Keratinocyte (primary cell): ENCODE measurements around the gene NEIL1. TPM values are rescaled to one million over a fixed set of nuclear protein-coding genes. Genes with fewer than 3 reads are reported as not detected.

Experiments
- DNase-seq: peaks from one replicate; pipeline ENCODE4 v3.0.0-alpha.2; 2011; ENCODE audit warnings: low read depth, missing footprints, low spot score
- FAIRE-seq: peaks from 2 replicates; lab custom pipeline; 2011; peaks lifted over from hg19 to GRCh38; lab: Jason Lieb, UNC
- H2AFZ ChIP-seq: 2 replicates; pipeline ENCODE4 v1.6.0; 2012; ENCODE audit warnings: low read length, control low read depth, inconsistent platforms; ENCODE audit not compliant: control insufficient read depth
- H3K27ac ChIP-seq: 2 replicates; pipeline ENCODE4 v1.5.1; 2011; ENCODE audit warnings: low read length; ENCODE audit not compliant: control insufficient read depth, insufficient read depth
- H3K27me3 ChIP-seq: 3 replicates; pipeline ENCODE4 v1.6.0; 2011; ENCODE audit warnings: low read length; ENCODE audit not compliant: control insufficient read depth, insufficient read depth; ENCODE audit errors: extremely low read depth
- H3K36me3 ChIP-seq, 2 experiments: 2 replicates in 1 of 2; 3 replicates in 1 of 2; pipeline ENCODE4 v1.5.1; 2011; ENCODE audit warnings: low read length in 2 of 2, mild to moderate bottlenecking in 1 of 2; ENCODE audit not compliant: control insufficient read depth in 2 of 2, insufficient read depth in 2 of 2; ENCODE audit errors: extremely low read depth in 1 of 2
- H3K4me1 ChIP-seq: 3 replicates; pipeline ENCODE4 v1.5.1; 2011; ENCODE audit warnings: low read length; ENCODE audit not compliant: control insufficient read depth, insufficient read depth; ENCODE audit errors: extremely low read depth
- H3K4me2 ChIP-seq: 3 replicates; pipeline ENCODE4 v1.6.0; 2011; ENCODE audit warnings: low read depth, low read length; ENCODE audit not compliant: control insufficient read depth, insufficient read depth; ENCODE audit errors: extremely low read depth
- H3K4me3 ChIP-seq, 3 experiments: fragments of 200-600 bp in 1 of 3; sonication (generic) in 1 of 3; 2 replicates in 2 of 3; 3 replicates in 1 of 3; pipeline ENCODE4 v1.5.1; 2011 to 2016; ENCODE audit warnings: low read length in 3 of 3, mild to moderate bottlenecking in 3 of 3, control low read depth in 2 of 3, inconsistent platforms in 1 of 3, low read depth in 1 of 3, mixed read lengths in 1 of 3, mixed run types in 1 of 3, moderate library complexity in 1 of 3; ENCODE audit not compliant: control insufficient read depth in 2 of 3, insufficient read depth in 2 of 3; ENCODE audit errors: extremely low read depth in 1 of 3
- H3K79me2 ChIP-seq: 2 replicates; pipeline ENCODE4 v1.6.0; 2012; ENCODE audit warnings: low read length; ENCODE audit not compliant: control insufficient read depth, insufficient read depth
- H3K9ac ChIP-seq: 3 replicates; pipeline ENCODE4 v1.6.0; 2011; ENCODE audit warnings: low read length; ENCODE audit not compliant: control insufficient read depth, insufficient read depth; ENCODE audit errors: extremely low read depth
- H3K9me1 ChIP-seq: 3 replicates; pipeline ENCODE4 v1.6.0; 2011; ENCODE audit warnings: low read length; ENCODE audit not compliant: control insufficient read depth, insufficient read depth; ENCODE audit errors: extremely low read depth
- H3K9me3 ChIP-seq: 2 replicates; pipeline ENCODE4 v1.5.1; 2012; ENCODE audit warnings: low read depth, low read length; ENCODE audit not compliant: control insufficient read depth
- H4K20me1 ChIP-seq: 3 replicates; pipeline ENCODE4 v1.6.0; 2011; ENCODE audit warnings: low read length; ENCODE audit not compliant: control insufficient read depth, insufficient read depth; ENCODE audit errors: extremely low read depth
- CTCF ChIP-seq, 3 experiments: IDR thresholded peaks in 1 of 3; conservative IDR thresholded peaks in 1 of 3; optimal IDR thresholded peaks in 1 of 3; 2 replicates in 2 of 3; 3 replicates in 1 of 3; pipeline versions ENCODE3 to v1.5.1; 2011; ENCODE audit warnings: low read length in 3 of 3, mild to moderate bottlenecking in 3 of 3, moderate library complexity in 2 of 3, control low read depth in 1 of 3, inconsistent platforms in 1 of 3; ENCODE audit not compliant: insufficient read depth in 2 of 3; ENCODE audit errors: extremely low read depth in 1 of 3
- EZH2 ChIP-seq: IDR thresholded peaks from one replicate; pipeline ENCODE4 v1.6.1; 2012; ENCODE audit warnings: inconsistent platforms, mild to moderate bottlenecking, low read length, moderate library complexity
- dilution Hi-C: fragments of 300-500 bp; cut with MboI; formaldehyde crosslinking; loops from one replicate; pipeline ENCODE4 v1.7.0; 2020; ENCODE audit warnings: low sequenced_read_pairs; ENCODE audit not compliant: extremely low pct_ligation_motif_present
- polyA plus RNA-seq, 5 experiments: library from polyadenylated mRNA; depleted of rRNA in 3 of 5; stranded (reverse) in 3 of 5; stranded (forward) in 1 of 5; unstranded in 1 of 5; fragments of >200 nt; gene quantifications; 1 replicate in 1 of 5; 2 replicates in 3 of 5; 3 replicates in 1 of 5; pipeline versions ENCODE4 v1.2.1 to v1.2.3, GENCODE V29; 2011 to 2012; ENCODE audit warnings: missing spikeins in 2 of 5, low read depth in 1 of 5, low replicate concordance in 1 of 5

Gene NEIL1
- polyA plus RNA-seq, 1 donor (not counting 4 experiments of a cell fraction or from before 2014, with no cell fraction given) = 5.5 TPM

- no peaks in the 10 kb centered on the region for H3K4me1 ChIP-seq
- no peaks in the 10 kb centered on the region for H3K79me2 ChIP-seq
- TF ChIP-seq EZH2 (no peak), CTCF (optimal IDR thresholded peaks at IDR 0.05 in 1 of 3, IDR thresholded peaks at IDR 0.05 in 1 of 3, conservative IDR thresholded peaks at IDR 0.05 in 1 of 3; ENCODE audit: extremely low read depth in 1 of 3, insufficient read depth in 2 of 3, low read length in 3 of 3) (no peak)
- dilution Hi-C loops = no loop called here
- H2AFZ ChIP-seq = no peak overlapping the region
- H3K36me3 ChIP-seq = peaks cover 10 to 29% of the 10 kb centered on the region in 2 experiments
- H3K4me2 ChIP-seq = no peak overlapping the region
- H3K9me3 ChIP-seq = no peaks in the 10 kb centered on the region
- H3K9me1 ChIP-seq = no peaks in the 10 kb centered on the region
- FAIRE-seq (no peak), DNase-seq (no peak)
- no peaks in the 10 kb centered on the region for H3K27me3 ChIP-seq
- no peak overlapping the region for H3K4me3 ChIP-seq
- H3K9ac ChIP-seq = no peak overlapping the region
- no peak overlapping the region for H3K27ac ChIP-seq
- no peaks in the 10 kb centered on the region for H4K20me1 ChIP-seq
Measured at GRCh38 chr15:75354454-75354853, 7.6 kb downstream of the NEIL1 start.

- no peaks in the 10 kb centered on the region for H3K4me1 ChIP-seq
- H4K20me1 ChIP-seq = no peaks in the 10 kb centered on the region
- no peak overlapping the region for H3K4me2 ChIP-seq
- H3K79me2 ChIP-seq = no peaks in the 10 kb centered on the region
- DNase-seq (no peak), FAIRE-seq (no peak)
- H2AFZ ChIP-seq = no peak overlapping the region
- H3K9ac ChIP-seq = no peak overlapping the region
- dilution Hi-C loops = no loop called here
- TF ChIP-seq CTCF (optimal IDR thresholded peaks at IDR 0.05 in 1 of 3, IDR thresholded peaks at IDR 0.05 in 1 of 3, conservative IDR thresholded peaks at IDR 0.05 in 1 of 3; ENCODE audit: extremely low read depth in 1 of 3, insufficient read depth in 2 of 3, low read length in 3 of 3) = no peak
- no peak for TF ChIP-seq EZH2
- no peak overlapping the region for H3K4me3 ChIP-seq
- H3K9me3 ChIP-seq = no peaks in the 10 kb centered on the region
- H3K9me1 ChIP-seq = no peaks in the 10 kb centered on the region
- H3K36me3 ChIP-seq = peaks cover 13 to 33% of the 10 kb centered on the region in 2 experiments
- no peak overlapping the region for H3K27ac ChIP-seq
- H3K27me3 ChIP-seq = no peaks in the 10 kb centered on the region
Measured at GRCh38 chr15:75355369-75355768, 8.5 kb downstream of the NEIL1 start.
